22Rv1 (cell line): ENCODE results near the gene SPTBN2.

ENCODE experiments used
- CTCF ChIP-seq: fragments of 450-650 bp; IDR thresholded peaks from 2 replicates; pipeline ENCODE4 v1.5.1; 2017; ENCODE audit warnings: mild to moderate bottlenecking
- ZFX ChIP-seq: fragments of 450-650 bp; IDR thresholded peaks from 2 replicates; pipeline ENCODE4 v1.6.1; 2017; ENCODE audit warnings: antibody characterized with exemption, borderline replicate concordance

GRCh38 chr11:66698491-66698890 lies 30.5 kb downstream of the SPTBN2 start:
- TF ChIP-seq ZFX (no peak), CTCF (no peak)
